Purkinje cell (primary cell): ENCODE results near the gene RBM20. TPM values are rescaled to one million over a fixed set of nuclear protein-coding genes. Genes with fewer than 3 reads are reported as not detected.

Source experiments
- polyA plus RNA-seq: library from polyadenylated mRNA; unstranded; fragments of >200 nt; fragmentation: Nextera tagmentation; gene quantifications from 2 replicates; pipeline ENCODE4 v1.2.1, GENCODE V29; 2014

The RBM20 gene
- 0.90 and 1.6 TPM in 2 replicates for polyA plus RNA-seq

DNA sequence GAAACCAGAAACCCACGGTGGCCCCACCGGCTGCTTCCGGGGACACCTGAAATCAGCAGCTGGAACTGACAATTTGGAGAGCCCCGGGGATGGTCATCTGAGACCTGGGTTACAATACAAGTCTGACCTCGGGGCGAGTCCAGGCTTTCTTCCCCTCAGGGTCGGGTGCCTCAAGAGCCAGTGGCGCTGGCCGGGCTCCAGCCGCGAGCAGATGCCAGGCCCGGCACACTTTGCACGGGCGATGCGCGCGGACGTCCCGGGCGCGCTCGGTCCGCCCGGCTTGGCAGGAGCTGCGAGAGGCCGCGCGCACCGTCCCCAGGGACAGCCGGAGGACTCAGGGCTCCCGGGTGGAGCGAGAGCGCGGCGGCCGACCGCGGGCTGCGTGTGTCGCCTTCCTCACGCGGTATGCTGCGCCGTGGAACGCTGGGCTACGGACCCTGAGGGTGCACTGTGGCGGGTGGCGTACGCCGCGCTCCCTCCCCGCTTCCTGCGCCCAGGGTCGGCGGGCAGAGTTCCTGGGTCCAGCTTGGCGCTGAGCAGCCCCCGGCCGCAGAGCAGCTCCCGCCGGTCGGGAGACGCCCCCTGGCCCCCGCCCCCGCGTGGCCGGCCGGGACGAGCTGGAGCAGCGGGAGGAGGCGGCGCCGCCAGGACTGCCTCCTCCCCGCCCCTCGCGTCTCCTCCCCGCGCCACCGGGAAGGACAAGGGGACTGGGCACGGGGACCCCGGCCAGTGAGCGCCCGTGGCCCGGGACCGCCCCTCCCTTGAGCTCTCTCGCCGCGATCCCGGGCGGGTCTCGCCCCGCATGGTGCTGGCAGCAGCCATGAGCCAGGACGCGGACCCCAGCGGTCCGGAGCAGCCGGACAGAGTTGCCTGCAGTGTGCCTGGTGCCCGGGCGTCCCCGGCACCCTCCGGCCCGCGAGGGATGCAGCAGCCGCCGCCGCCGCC, at the start of gene RBM20:
TSS of gene RBM20 (plus strand) at position 684 of the 945 bp plus-strand sequence. CDS start at position 803, 119 bp downstream.

GRCh38 chr10:110871298-110872084, 227.4 kb downstream of the RBM20 start, which contains the start of gene PDCD4:
Gene PDCD4, plus strand, starts transcription at chr10:110871928. Its CDS starts 4,100 bp downstream, at chr10:110876028.

Other genes starting within 250 kb of the RBM20 start
- gene DUSP5, start 146.4 kb upstream of the RBM20 start, polyA plus RNA-seq, result 1.7 TPM in 2 replicates
- 68.2 and 103 TPM in 2 replicates for gene SMC3, start 76.6 kb upstream of the RBM20 start, polyA plus RNA-seq
- 126 and 151 TPM in 2 replicates for gene PDCD4, start 227.6 kb downstream of the RBM20 start, polyA plus RNA-seq